Lower leg skin (tissue), 3 donors: Measurements from ENCODE around the gene ALDH1A3.

Experiments used
- CTCF ChIP-seq, 3 donors: fragments of 450-650 bp; IDR thresholded peaks; one replicate each; pipeline ENCODE4 v1.5.1; 2016; ENCODE audit warnings: antibody characterized with exemption in 3 of 3, mild to moderate bottlenecking in 3 of 3, moderate library complexity in 2 of 3
- POLR2A ChIP-seq, 2 donors: fragments of 450-650 bp; IDR thresholded peaks; one replicate each; pipeline ENCODE4 v1.6.1; 2016 to 2017; ENCODE audit warnings: antibody characterized with exemption in 2 of 2, mild to moderate bottlenecking in 1 of 2, moderate library complexity in 1 of 2

DNA sequence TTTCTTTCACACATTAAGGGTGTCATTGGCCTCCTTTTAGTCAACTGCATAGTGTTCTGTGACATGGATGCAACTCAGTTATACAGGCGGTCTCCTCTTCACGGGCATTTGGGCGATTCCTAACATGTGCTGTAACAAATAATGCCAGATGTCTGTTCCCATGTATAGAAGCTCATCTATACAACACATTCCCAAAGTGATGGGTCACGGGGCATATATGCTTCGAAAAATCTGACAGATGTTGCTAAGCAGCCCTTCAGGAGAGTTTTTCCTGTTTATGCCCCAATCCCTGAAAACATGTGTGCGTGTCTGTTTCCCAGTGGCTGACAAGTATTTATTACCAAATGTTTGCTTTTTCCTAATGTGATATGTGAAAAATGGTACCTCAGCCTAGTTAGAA, 65.4 kb downstream of the ALDH1A3 start:
- TF ChIP-seq CTCF (IDR thresholded peaks at IDR 0.05) = no peak
- no peak for TF ChIP-seq POLR2A (IDR thresholded peaks at IDR 0.05)
